H1 (cell line): Measurements from ENCODE around the gene CNPY4. TPM values are rescaled to one million over a fixed set of nuclear protein-coding genes. Genes with fewer than 3 reads are reported as not detected.

Source experiments
- CHD7 ChIP-seq: fragments of 300-600 bp; sonication (generic); IDR thresholded peaks from 2 replicates; pipeline ENCODE4 v1.7.1; 2012; ENCODE audit warnings: low read length, moderate library complexity, mild to moderate bottlenecking, inconsistent platforms; ENCODE audit not compliant: insufficient replicate concordance
- POLR2AphosphoS5 ChIP-seq: IDR thresholded peaks from 2 replicates; pipeline ENCODE4 v1.6.1; 2011; ENCODE audit warnings: low read depth, low read length
- RAD21 ChIP-seq, 2 experiments: IDR thresholded peaks in 1 of 2; conservative IDR thresholded peaks in 1 of 2; 2 replicates each; pipeline ENCODE4 v1.6.1; 2011; ENCODE audit warnings: low read depth in 2 of 2, low read length in 2 of 2, improper control_type of control experiment in 1 of 2, inconsistent platforms in 1 of 2, mild to moderate bottlenecking in 1 of 2, moderate library complexity in 1 of 2
- SP2 ChIP-seq: IDR thresholded peaks from 2 replicates; pipeline ENCODE4 v1.6.1; 2012; ENCODE audit warnings: mild to moderate bottlenecking, low read length, inconsistent platforms
- TAF7 ChIP-seq: optimal IDR thresholded peaks from 2 replicates; pipeline ENCODE3; 2011; ENCODE audit warnings: low read depth, mild to moderate bottlenecking, inconsistent platforms, low read length, moderate library complexity, borderline replicate concordance
- polyA plus RNA-seq, 7 experiments: library from polyadenylated mRNA; depleted of rRNA in 3 of 7; stranded (reverse) in 5 of 7; unstranded in 2 of 7; fragments of >200 nt in 5 of 7; fragments of 200-250 nt in 2 of 7; gene quantifications; 1 replicate in 5 of 7; 2 replicates in 1 of 7; 4 replicates in 1 of 7; pipeline versions ENCODE4 v1.2.1 to v1.2.3, GENCODE V29; 2011 to 2013; ENCODE audit warnings: missing spikeins in 2 of 7, mixed read lengths in 2 of 7
- total RNA-seq: library from RNA; stranded (reverse); fragmentation: NEBNext Ultra II Directional; extraction: Animal tissue kit (Norgen Biotek cat#: 25700); gene quantifications from 2 replicates; pipeline ENCODE4 v1.2.1, GENCODE V29; 2021

Gene CNPY4
- total and polyA plus RNA-seq, 2 of the 8 experiments (the other 6 are each of a cell fraction or from before 2014, with no cell fraction given) = 10.2 to 15.3 TPM

- no peak for TF ChIP-seq CHD7
- TF ChIP-seq POLR2AphosphoS5 = no peak
- TF ChIP-seq RAD21 (IDR thresholded peaks at IDR 0.05 in 1 of 2, conservative IDR thresholded peaks at IDR 0.05 in 1 of 2; ENCODE audit: low read depth in 2 of 2, low read length in 2 of 2) = no peak
- no peak for TF ChIP-seq TAF7
- TF ChIP-seq SP2 = no peak
- TF ChIP-seq, all 59 proteins: peak for 0
Observed at GRCh38 chr7:100102950-100103840, 16.2 kb upstream of the CNPY4 start (continued).
